Astrocyte of the spinal cord (primary cell): ENCODE data around the gene COG1.
A peak's percentile ranks its signal among the peaks of the same experiment; 100 is the strongest.

ENCODE experiments used
- DNase-seq: peaks from one replicate; pipeline ENCODE4 v3.0.0; 2011; ENCODE audit warnings: low read depth, low spot score
- H3K4me3 ChIP-seq: 2 replicates; pipeline ENCODE4 v1.5.1; 2011; ENCODE audit warnings: low read depth, mild to moderate bottlenecking, low read length, moderate library complexity
- in situ Hi-C: cut with HindIII; loops from 2 replicates; pipeline ENCODE4 v1.10.0; 2017; ENCODE audit warnings: low sequenced_read_pairs
- TF ChIP-seq, protein P1 (sequence below): IDR thresholded peaks from 2 replicates; pipeline ENCODE4 v1.5.1; 2012; ENCODE audit warnings: low read depth, mild to moderate bottlenecking, low read length, inconsistent platforms

COG1 gene

DNA sequence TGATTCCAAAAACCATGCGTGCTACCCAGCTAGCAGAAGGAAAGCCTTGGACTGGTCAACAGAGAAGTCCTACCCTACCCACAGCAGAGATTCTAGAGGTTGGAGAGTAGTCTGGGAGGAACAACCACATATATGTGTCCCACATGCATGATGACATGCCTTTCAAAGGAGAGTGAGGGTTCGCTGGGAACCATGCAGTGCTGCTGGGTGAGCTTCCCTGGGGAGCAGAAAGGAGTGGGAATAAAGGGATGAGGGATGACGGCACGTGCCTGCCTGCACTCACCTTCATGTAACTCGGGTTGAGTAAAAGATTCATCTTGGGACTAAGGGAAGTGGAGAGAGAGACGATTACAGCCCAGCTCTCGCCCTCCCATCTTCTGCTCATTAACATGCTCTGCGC is 59.0 kb downstream of the COG1 start:
- H3K4me3 ChIP-seq, result no peak overlapping the region
- in situ Hi-C loops, result no loop called here
- TF ChIP-seq, protein P1, sequence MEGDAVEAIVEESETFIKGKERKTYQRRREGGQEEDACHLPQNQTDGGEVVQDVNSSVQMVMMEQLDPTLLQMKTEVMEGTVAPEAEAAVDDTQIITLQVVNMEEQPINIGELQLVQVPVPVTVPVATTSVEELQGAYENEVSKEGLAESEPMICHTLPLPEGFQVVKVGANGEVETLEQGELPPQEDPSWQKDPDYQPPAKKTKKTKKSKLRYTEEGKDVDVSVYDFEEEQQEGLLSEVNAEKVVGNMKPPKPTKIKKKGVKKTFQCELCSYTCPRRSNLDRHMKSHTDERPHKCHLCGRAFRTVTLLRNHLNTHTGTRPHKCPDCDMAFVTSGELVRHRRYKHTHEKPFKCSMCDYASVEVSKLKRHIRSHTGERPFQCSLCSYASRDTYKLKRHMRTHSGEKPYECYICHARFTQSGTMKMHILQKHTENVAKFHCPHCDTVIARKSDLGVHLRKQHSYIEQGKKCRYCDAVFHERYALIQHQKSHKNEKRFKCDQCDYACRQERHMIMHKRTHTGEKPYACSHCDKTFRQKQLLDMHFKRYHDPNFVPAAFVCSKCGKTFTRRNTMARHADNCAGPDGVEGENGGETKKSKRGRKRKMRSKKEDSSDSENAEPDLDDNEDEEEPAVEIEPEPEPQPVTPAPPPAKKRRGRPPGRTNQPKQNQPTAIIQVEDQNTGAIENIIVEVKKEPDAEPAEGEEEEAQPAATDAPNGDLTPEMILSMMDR, result no peak
- no peak for DNase-seq

DNA sequence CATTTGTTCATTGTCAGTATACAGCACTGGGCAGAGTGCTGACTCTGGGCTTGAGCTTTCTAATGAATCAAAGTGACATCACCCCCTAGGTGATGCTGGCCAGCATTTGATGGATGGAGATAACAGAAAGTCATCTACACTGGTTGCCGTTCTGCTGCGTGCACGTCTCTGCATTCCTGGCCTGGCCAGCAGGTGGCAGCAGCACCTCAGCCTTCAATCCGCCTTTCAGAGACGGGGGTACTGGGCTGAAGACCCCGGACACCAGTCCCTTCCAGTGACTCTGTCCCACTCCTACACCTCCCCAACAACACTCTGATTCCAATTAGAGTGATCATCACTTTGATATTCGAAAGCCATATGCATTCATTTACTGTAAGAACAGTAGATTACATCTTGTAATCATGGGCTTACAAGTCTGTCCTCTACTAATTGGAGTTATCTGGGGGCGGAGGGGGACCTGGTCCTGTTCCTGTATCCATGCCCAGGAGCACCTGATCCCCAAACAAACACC is 62.9 kb downstream of the COG1 start:
- TF ChIP-seq, protein P1, result peak; percentile 95
- in situ Hi-C loops, result no loop called here
- no peak overlapping the region for H3K4me3 ChIP-seq
- peak; percentile 36 for DNase-seq

- in situ Hi-C loops, result no loop called here
- DNase-seq, result no peak
- no peak overlapping the region for H3K4me3 ChIP-seq
- TF ChIP-seq, protein P1, result no peak
Measured at GRCh38 chr17:73256220-73256619, 63.4 kb downstream of the COG1 start.

- DNase-seq, result no peak
- TF ChIP-seq, protein P1, result no peak
- in situ Hi-C loops, result no loop called here
- no peak overlapping the region for H3K4me3 ChIP-seq
Measured at GRCh38 chr17:73257516-73257915, 64.7 kb downstream of the COG1 start.
